ENCODE measurements around the gene KSR1. TPM values are rescaled to one million over a fixed set of nuclear protein-coding genes. Genes with fewer than 3 reads are reported as not detected.
"Not testable (repeated sequence)": the region's sequence is repeated elsewhere in the genome, so short reads cannot be mapped to it uniquely, and the experiment has no call there.

The KSR1 gene
- total and polyA plus RNA-seq, 11 donors, result 6.1 to 31.1 (median 7.5) TPM

- TF ChIP-seq CTCF (IDR thresholded peaks at IDR 0.05) (no peak), POLR2A (IDR thresholded peaks at IDR 0.05) (no peak)
- H3K9me3 ChIP-seq, result no peaks in the 10 kb centered on the region
- H3K27ac ChIP-seq, result no peak overlapping the region
- H3K36me3 ChIP-seq, result no peaks in the 10 kb centered on the region
- WGBS, 4 donors, result 86 to 95% (median 91%) methylated on average over 2 of the region's 2 CpGs
- intact Hi-C loops (cut with DNase I), result loop anchor here in 1 of 10 donors (10.0 kb wide), 1 partner anchor 193 kb away; no protein-coding TSS in a partner anchor
- H3K4me3 ChIP-seq, result no peak overlapping the region
- ATAC-seq (no peak), DNase-seq (no peak)
- H3K4me1 ChIP-seq, result no peaks in the 10 kb centered on the region
- H3K27me3 ChIP-seq, result no peaks in the 10 kb centered on the region
Measured at GRCh38 chr17:27671591-27671910, 215.3 kb downstream of the KSR1 start.

GRCh38 chr17:27671977-27672480 lies 215.8 kb downstream of the KSR1 start:
- H3K4me3 ChIP-seq, H3K27me3 ChIP-seq, H3K9me3 ChIP-seq, H3K4me1 ChIP-seq, H3K36me3 ChIP-seq, H3K27ac ChIP-seq, DNase-seq, ATAC-seq: not testable (repeated sequence)
- 62 to 86% (median 69%) methylated on average over 4 to 6 of the region's 6 CpGs for WGBS, 4 donors
- intact Hi-C loops (cut with DNase I), result loop anchor here in 1 of 10 donors (10.0 kb wide), 1 partner anchor 193 kb away; no protein-coding TSS in a partner anchor

- TF ChIP-seq CTCF (IDR thresholded peaks at IDR 0.05), result no peak
- no peak for TF ChIP-seq POLR2A (IDR thresholded peaks at IDR 0.05)
- Histone ChIP-seq H3K9me3 (no peaks in the 10 kb centered on the region), H3K27me3 (no peaks in the 10 kb centered on the region), H3K4me1 (no peaks in the 10 kb centered on the region), H3K36me3 (no peaks in the 10 kb centered on the region), H3K27ac (no peak overlapping the region), H3K4me3 (no peak overlapping the region)
- WGBS, 4 donors, result 83 to 87% (median 84%) methylated on average over 6 of the region's 6 CpGs
- intact Hi-C loops (cut with DNase I), result loop anchor here in 1 of 10 donors (10.0 kb wide), 1 partner anchor 190 kb away; no protein-coding TSS in a partner anchor
- no peak for ATAC-seq
- DNase-seq, result no peak
Measured at GRCh38 chr17:27674335-27674734, 218.1 kb downstream of the KSR1 start.

Other genes with a start within 250 kb of the KSR1 start
- 100 to 1,000 TPM in 1 of 9 donors, 10 to 100 TPM in 8; 22.3 to 119 (median 53.4) TPM for gene WSB1, start 162.3 kb upstream of the KSR1 start, total RNA-seq
- 10 to 100 TPM; 62.3 to 92.1 TPM for gene WSB1, start 162.3 kb upstream of the KSR1 start, polyA plus RNA-seq
- 100 to 1,000 TPM in 1 of 9 donors, 10 to 100 TPM in 7, 1 to 10 TPM in 1; 7.9 to 173 (median 22.1) TPM for gene LGALS9, start 174.7 kb downstream of the KSR1 start, total RNA-seq
- 10 to 100 TPM; 12.3 to 25.3 TPM for gene LGALS9, start 174.7 kb downstream of the KSR1 start, polyA plus RNA-seq